ENCODE results near the gene DDX1. TPM values are rescaled to one million over a fixed set of nuclear protein-coding genes. Genes with fewer than 3 reads are reported as not detected.

Gene DDX1
- total and polyA plus RNA-seq, 9 of the 15 experiments (the other 6 are each of a cell fraction or from before 2014, with no cell fraction given) = 116 to 277 (median 232) TPM

- TF ChIP-seq VEZF1 (CRISPR knock-in tag; IDR thresholded peaks at IDR 0.05) = no peak
- peak; percentile 72 for TF ChIP-seq LEF1 (IDR thresholded peaks at IDR 0.05)
- TF ChIP-seq PRPF4 (IDR thresholded peaks at IDR 0.05; ENCODE audit: insufficient read depth, low read depth, low read length, poor library complexity, severe bottlenecking) = no peak
- TF ChIP-seq SIRT6 (IDR thresholded peaks at IDR 0.05; ENCODE audit: low read depth, low read length) = no peak
- no peak for TF ChIP-seq BHLHE40 (IDR thresholded peaks at IDR 0.05; ENCODE audit: low read length)
- TF ChIP-seq ZNF280B (CRISPR knock-in tag; IDR thresholded peaks at IDR 0.05) = no peak
- TF ChIP-seq SLC30A9 (CRISPR knock-in tag; IDR thresholded peaks at IDR 0.05) = no peak
- no peak for TF ChIP-seq ZNF780A (CRISPR knock-in tag; IDR thresholded peaks at IDR 0.05)
- TF ChIP-seq XRCC4 (IDR thresholded peaks at IDR 0.05; ENCODE audit: extremely low read depth, insufficient read depth, insufficient read length) = no peak
- no peak for TF ChIP-seq ZNF146 (CRISPR knock-in tag; IDR thresholded peaks at IDR 0.05; ENCODE audit: unreplicated experiment)
- TF ChIP-seq ZHX1 (conservative IDR thresholded peaks at IDR 0.05; ENCODE audit: low read length) = no peak
- no peak for TF ChIP-seq ZKSCAN8 (CRISPR knock-in tag; IDR thresholded peaks at IDR 0.05)
- no peak for TF ChIP-seq HDAC8 (tag; IDR thresholded peaks at IDR 0.05)
- no peak for TF ChIP-seq ZNF655 (CRISPR knock-in tag; IDR thresholded peaks at IDR 0.05)
- no peak for TF ChIP-seq PHTF2 (CRISPR knock-in tag; IDR thresholded peaks at IDR 0.05)
- no peak for TF ChIP-seq FOXJ3 (CRISPR knock-in tag; IDR thresholded peaks at IDR 0.05)
- TF ChIP-seq ZNF79 (CRISPR knock-in tag; IDR thresholded peaks at IDR 0.05; ENCODE audit: low read depth) = no peak
- no peak for TF ChIP-seq HLTF (IDR thresholded peaks at IDR 0.05)
- no peak for TF ChIP-seq FOXP4 (CRISPR knock-in tag; IDR thresholded peaks at IDR 0.05; ENCODE audit: borderline replicate concordance)
- no peak for TF ChIP-seq FOS (IDR thresholded peaks at IDR 0.05; ENCODE audit: extremely low read depth, insufficient read length)
These were observed 29.9 kb upstream of the DDX1 start (continued) for GRCh38 chr2:15561574-15562344.

All from K562 (cell line).